Stimulated activated CD4-positive, alpha-beta T cell treated with anti-CD3 and anti-CD28 coated beads, Interleukin-2, amount 100 ng/mL, for 24 hours (primary cell): ENCODE results near the gene SF1.

Experiments used
- DNase-seq, 2 donors: peaks; one replicate each; pipeline ENCODE4 v3.0.0-alpha.2; 2020

Gene SF1

GRCh38 chr11:64777449-64778222, 706 bp downstream of the SF1 start:
- DNase-seq = peak; percentile 82

- no peak for DNase-seq
Observed at GRCh38 chr11:64776875-64777274, 1.5 kb downstream of the SF1 start.

GRCh38 chr11:64776425-64776824, 1.9 kb downstream of the SF1 start:
- no peak for DNase-seq

GRCh38 chr11:64774144-64774543, 4.2 kb downstream of the SF1 start:
- no peak for DNase-seq

GRCh38 chr11:64772303-64773018, 5.9 kb downstream of the SF1 start:
- DNase-seq = no peak

- DNase-seq = no peak
Observed at GRCh38 chr11:64771861-64772260, 6.5 kb downstream of the SF1 start.

GRCh38 chr11:64770120-64770519, 8.2 kb downstream of the SF1 start:
- no peak for DNase-seq

GRCh38 chr11:64769283-64769682, 9.1 kb downstream of the SF1 start:
- no peak for DNase-seq

- no peak for DNase-seq
Observed at GRCh38 chr11:64768300-64768694, 10.0 kb downstream of the SF1 start.

GRCh38 chr11:64767344-64768299, 10.7 kb downstream of the SF1 start:
- peak; percentile 86 to 89 for DNase-seq

- DNase-seq = no peak
Observed at GRCh38 chr11:64766881-64767280, 11.5 kb downstream of the SF1 start.

- no peak for DNase-seq
Observed at GRCh38 chr11:64765851-64766665, 12.3 kb downstream of the SF1 start.

- DNase-seq = no peak
Observed at GRCh38 chr11:64765291-64765850, 13.0 kb downstream of the SF1 start.

- DNase-seq = no peak
Observed at GRCh38 chr11:64764753-64765152, 13.6 kb downstream of the SF1 start.

- DNase-seq = peak; percentile 32 to 56
Observed at GRCh38 chr11:64764040-64764611, 14.2 kb downstream of the SF1 start.

GRCh38 chr11:64763526-64764039, 14.8 kb downstream of the SF1 start:
- no peak for DNase-seq

- DNase-seq = no peak
Observed at GRCh38 chr11:64762674-64763525, 15.4 kb downstream of the SF1 start.

- DNase-seq = peak in 1 of 2 donors; percentile 24
Observed at GRCh38 chr11:64762277-64762673, 16.1 kb downstream of the SF1 start.

GRCh38 chr11:64760759-64761420, 17.5 kb downstream of the SF1 start:
- no peak for DNase-seq
